GM06990 (cell line): ENCODE data around the gene CCDC87.
"Not testable (repeated sequence)": the region's sequence is repeated elsewhere in the genome, so short reads cannot be mapped to it uniquely, and the experiment has no call there.

ENCODE experiments used
- DNase-seq: peaks from one replicate; pipeline ENCODE4 v3.0.0-alpha.2; 2011; ENCODE audit not compliant: insufficient read length; ENCODE audit errors: extremely low read depth
- H3K27me3 ChIP-seq: replicated peaks from 2 replicates; pipeline ENCODE4 v1.6.0; 2011; ENCODE audit warnings: low read length; ENCODE audit not compliant: control insufficient read depth, insufficient read depth
- H3K36me3 ChIP-seq: 2 replicates; pipeline ENCODE4 v1.5.1; 2011; ENCODE audit warnings: low read length; ENCODE audit not compliant: control insufficient read depth, insufficient read depth
- H3K4me3 ChIP-seq: replicated peaks from 2 replicates; pipeline ENCODE4 v1.5.1; 2011; ENCODE audit warnings: low read depth, mild to moderate bottlenecking, control low read depth, low read length
- CTCF ChIP-seq: IDR thresholded peaks from 2 replicates; pipeline ENCODE4 v1.5.1; 2011; ENCODE audit warnings: low read length, control low read depth, mild to moderate bottlenecking, inconsistent platforms; ENCODE audit not compliant: insufficient read depth, poor library complexity, severe bottlenecking

Gene CCDC87

DNA sequence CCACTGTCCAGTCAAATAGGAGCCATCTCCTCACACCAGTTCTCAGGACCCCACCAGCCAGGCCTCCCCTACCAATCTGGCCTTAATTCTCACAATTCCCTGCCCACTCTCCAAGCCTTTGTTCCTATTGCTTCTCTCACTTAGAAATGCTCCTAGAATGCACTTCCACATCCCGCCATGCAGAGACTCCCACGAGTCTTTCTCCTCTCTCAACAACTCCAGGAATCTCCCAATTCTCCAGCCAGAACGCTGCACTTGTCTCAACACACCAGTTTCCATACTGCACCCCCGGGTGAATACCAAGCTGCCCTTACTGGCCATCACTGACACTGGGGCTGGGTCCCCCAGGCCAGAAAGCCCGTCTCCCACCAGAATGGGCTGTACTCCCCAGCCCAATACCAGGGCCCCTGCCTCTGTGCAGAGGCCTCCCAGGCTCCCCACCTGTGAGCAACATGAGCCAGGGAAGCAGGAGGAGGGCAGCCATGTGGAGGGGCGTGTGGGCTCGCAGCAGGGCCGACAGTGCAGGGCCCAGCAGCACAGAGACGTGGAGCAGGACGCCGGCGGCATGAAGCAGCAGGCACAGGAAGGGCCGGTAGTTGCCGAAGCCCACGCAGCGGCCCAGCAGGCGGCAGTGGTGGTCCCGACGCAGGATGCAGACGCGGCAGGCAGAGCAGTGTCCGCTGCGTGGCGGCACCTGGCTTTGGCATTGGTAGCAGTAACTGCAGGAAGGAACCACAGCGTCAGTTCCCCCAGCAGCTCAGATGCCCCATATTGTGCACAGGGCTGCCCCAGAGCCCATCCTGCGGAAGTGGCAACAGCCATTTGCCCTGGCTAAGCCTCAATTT lies 49.4 kb downstream of the CCDC87 start:
- Histone ChIP-seq H3K36me3 (peaks cover 21% of the 10 kb centered on the region), H3K27me3 (no peaks in the 10 kb centered on the region), H3K4me3 (peak overlapping the region; percentile 29)
- DNase-seq: peak; percentile 85
- peak; percentile 86 for TF ChIP-seq CTCF

DNA sequence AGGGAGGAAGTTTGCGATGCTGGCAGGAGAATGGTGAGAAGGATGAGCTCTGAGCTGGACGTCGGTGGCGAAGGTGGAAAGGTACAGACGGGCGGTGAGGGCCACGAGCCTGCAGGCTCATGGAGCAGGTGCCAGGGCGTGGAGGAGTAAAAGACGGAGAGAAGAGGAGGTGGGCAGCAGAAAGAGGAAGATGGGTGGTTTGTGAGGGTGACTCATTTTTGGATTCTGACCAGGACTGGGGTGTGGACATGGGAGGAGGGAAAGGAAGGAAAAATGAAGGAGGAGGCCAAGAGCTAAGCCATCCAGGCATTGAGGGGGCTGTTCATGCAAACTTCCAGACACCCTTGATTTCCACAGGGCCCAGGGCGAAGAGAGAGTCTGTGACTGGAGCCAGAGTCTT lies 50.5 kb downstream of the CCDC87 start:
- no peak for TF ChIP-seq CTCF
- no peak for DNase-seq
- Histone ChIP-seq H3K36me3 (peaks cover 21% of the 10 kb centered on the region), H3K4me3 (no peak overlapping the region), H3K27me3 (no peaks in the 10 kb centered on the region)

- DNase-seq: no peak
- Histone ChIP-seq H3K4me3 (no peak overlapping the region), H3K27me3 (no peaks in the 10 kb centered on the region), H3K36me3 (peaks cover 21% of the 10 kb centered on the region)
- TF ChIP-seq CTCF: no peak
Measured at GRCh38 chr11:66541892-66542291, 51.0 kb downstream of the CCDC87 start.

DNA sequence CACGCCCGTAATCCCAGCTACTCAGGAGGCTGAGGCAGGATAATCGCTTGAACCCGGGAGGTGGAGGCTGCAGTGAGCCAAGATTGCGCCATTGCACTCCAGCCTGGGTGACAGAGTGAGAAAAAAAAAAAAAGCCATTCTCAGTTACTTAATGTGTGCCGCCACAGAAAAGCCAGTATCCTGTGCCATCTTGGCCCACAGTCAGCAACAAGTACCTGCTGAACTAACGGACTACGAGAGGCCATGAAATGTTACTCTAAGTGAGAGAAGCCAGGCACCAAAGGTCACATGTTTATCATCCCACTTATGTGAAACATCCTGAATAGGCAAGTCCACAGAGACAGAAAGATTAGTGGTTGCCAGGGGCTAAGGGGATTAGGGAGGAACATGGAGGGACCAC lies 52.3 kb downstream of the CCDC87 start:
- DNase-seq, H3K27me3 ChIP-seq, H3K4me3 ChIP-seq: not testable (repeated sequence)
- peaks cover 21% of the 10 kb centered on the region for H3K36me3 ChIP-seq
